ENCODE results near the gene EFCAB5. TPM values are rescaled to one million over a fixed set of nuclear protein-coding genes. Genes with fewer than 3 reads are reported as not detected.
"Not testable (repeated sequence)": the region's sequence is repeated elsewhere in the genome, so short reads cannot be mapped to it uniquely, and the experiment has no call there.

The EFCAB5 gene
- total RNA-seq, 1 donor: 0.52 TPM

- H3K4me3 ChIP-seq (ENCODE audit: low read length): no peak overlapping the region
- no peaks in the 10 kb centered on the region for H3K9me3 ChIP-seq (ENCODE audit: low read depth, low read length)
- H3K4me1 ChIP-seq (ENCODE audit: insufficient read depth, low read length): peaks cover 4% of the 10 kb centered on the region
- no peaks in the 10 kb centered on the region for H3K27me3 ChIP-seq (ENCODE audit: insufficient read depth, low read length)
Measured at GRCh38 chr17:30130121-30130520, 188.7 kb downstream of the EFCAB5 start.

GRCh38 chr17:30132615-30133014 is 191.2 kb downstream of the EFCAB5 start:
- Histone ChIP-seq H3K9me3 (ENCODE audit: low read depth, low read length) (no peaks in the 10 kb centered on the region), H3K4me1 (ENCODE audit: insufficient read depth, low read length) (no peaks in the 10 kb centered on the region), H3K27me3 (ENCODE audit: insufficient read depth, low read length) (no peaks in the 10 kb centered on the region), H3K4me3 (ENCODE audit: low read length) (no peak overlapping the region)

DNA sequence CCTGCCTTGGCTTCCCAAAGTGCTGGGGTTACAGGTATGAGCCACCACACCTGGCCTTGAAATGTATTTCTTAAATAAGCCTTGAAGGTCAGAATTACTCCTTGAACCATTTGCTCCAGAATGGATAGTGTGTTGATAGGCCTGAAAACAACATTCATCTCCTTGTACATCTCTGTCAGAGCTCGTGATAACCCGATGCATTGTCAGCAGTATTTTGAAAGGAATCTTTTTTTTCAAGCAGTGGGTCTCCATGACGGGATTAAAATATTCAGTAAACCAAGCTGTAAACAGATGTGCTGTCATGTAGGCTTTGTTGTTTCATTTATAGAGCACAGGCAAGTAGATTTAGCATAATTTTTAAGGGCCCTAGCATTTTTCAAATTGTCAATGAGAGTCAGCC is 191.8 kb downstream of the EFCAB5 start:
- Histone ChIP-seq H3K4me1 (ENCODE audit: insufficient read depth, low read length) (no peaks in the 10 kb centered on the region), H3K27me3 (ENCODE audit: insufficient read depth, low read length) (no peaks in the 10 kb centered on the region), H3K4me3 (ENCODE audit: low read length) (no peak overlapping the region), H3K9me3 (ENCODE audit: low read depth, low read length) (no peaks in the 10 kb centered on the region)

DNA sequence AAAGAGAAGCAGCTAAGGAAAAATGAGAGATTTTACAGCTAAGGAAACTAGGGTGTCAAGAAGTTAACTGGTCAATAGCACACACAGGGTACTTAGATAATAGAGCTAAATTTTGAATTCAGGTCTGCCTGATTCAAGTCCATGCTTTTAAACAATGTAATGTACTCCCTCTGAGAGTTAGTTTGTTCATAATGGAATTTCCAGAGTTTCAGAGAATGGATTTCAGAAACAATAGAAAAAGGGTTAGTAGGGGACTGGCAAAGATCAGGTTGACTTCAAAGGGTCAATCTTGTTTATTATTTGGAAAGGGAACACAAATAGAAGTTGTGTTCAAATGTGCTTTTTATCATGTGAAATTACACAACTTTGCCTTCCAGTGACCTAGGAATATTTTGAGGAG is 193.1 kb downstream of the EFCAB5 start:
- no peaks in the 10 kb centered on the region for H3K4me1 ChIP-seq (ENCODE audit: insufficient read depth, low read length)
- no peaks in the 10 kb centered on the region for H3K27me3 ChIP-seq (ENCODE audit: insufficient read depth, low read length)
- no peak overlapping the region for H3K4me3 ChIP-seq (ENCODE audit: low read length)
- H3K9me3 ChIP-seq (ENCODE audit: low read depth, low read length): no peaks in the 10 kb centered on the region

GRCh38 chr17:30137158-30137557 is 195.7 kb downstream of the EFCAB5 start:
- H3K27me3 ChIP-seq (ENCODE audit: insufficient read depth, low read length): no peaks in the 10 kb centered on the region
- H3K9me3 ChIP-seq (ENCODE audit: low read depth, low read length): no peaks in the 10 kb centered on the region
- H3K4me3 ChIP-seq (ENCODE audit: low read length): no peak overlapping the region
- H3K4me1 ChIP-seq (ENCODE audit: insufficient read depth, low read length): no peaks in the 10 kb centered on the region

DNA sequence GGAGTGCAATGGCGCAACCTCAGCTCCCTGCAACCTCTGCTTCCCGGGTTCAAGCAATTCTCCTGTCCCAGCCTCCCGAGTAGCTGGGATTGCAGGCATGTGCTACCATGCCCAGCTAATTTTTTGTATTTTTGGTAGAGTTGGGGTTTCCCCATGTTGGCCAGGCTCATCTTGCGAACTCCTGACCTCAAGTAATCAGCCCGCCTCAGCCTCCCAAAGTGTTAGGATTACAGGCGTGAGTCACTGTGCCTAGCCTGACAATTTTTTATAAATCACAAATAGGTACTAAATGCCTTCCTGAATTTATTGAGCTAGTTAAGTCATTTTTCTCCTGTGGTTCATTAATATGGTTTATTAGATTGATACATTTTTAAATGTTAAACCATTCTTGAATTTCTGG is 206.4 kb downstream of the EFCAB5 start:
- H3K4me1 ChIP-seq (ENCODE audit: insufficient read depth, low read length): not testable (repeated sequence)

DNA sequence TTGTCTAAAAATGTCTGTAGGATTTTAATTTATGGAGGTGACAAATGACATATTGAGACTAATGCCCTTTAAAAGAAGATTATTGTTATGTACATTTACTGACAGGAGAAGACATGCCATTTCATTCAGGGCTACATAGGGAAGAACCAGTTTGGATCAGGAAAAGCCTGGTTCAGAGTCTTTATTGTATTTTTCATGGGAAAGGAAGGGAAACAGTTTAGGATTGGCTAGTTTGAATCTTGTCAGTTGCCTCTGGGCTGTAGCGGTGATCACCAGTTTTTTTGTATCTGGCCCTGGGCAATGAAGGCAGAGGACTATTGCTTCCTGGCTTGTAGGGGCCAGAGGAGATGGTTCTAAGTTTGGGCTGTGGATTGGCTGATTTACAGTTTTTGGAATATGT is 206.9 kb downstream of the EFCAB5 start:
- no peaks in the 10 kb centered on the region for H3K9me3 ChIP-seq (ENCODE audit: low read depth, low read length)
- no peaks in the 10 kb centered on the region for H3K27me3 ChIP-seq (ENCODE audit: insufficient read depth, low read length)
- H3K4me1 ChIP-seq (ENCODE audit: insufficient read depth, low read length): no peaks in the 10 kb centered on the region
- no peak overlapping the region for H3K4me3 ChIP-seq (ENCODE audit: low read length)

More for the DNA sequence above, 206.4 kb downstream of the EFCAB5 start:
- not testable (repeated sequence) for H3K9me3 ChIP-seq (ENCODE audit: low read depth, low read length); H3K27me3 ChIP-seq (ENCODE audit: insufficient read depth, low read length); H3K4me3 ChIP-seq (ENCODE audit: low read length)

DNA sequence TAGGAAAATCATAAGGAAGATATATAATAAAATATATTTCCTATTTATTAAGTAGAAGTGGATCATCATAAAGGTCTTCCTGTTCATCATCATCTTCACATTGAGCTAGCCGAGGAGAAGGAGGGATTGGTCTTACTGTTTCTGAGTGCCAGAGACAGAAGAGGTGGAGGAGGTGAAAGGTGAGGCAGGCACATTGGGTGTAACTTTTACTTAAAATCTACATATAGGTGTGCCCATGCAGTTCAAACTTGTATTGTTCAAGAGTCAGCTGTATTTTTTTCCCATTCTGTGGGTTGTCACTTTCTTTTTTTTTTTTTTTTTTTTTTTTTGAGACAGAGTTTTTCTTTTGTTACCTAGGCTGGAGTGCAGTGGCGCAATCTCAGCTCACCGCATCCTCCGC is 210.0 kb downstream of the EFCAB5 start:
- H3K9me3 ChIP-seq (ENCODE audit: low read depth, low read length): no peaks in the 10 kb centered on the region
- H3K4me3 ChIP-seq (ENCODE audit: low read length): no peak overlapping the region
- no peaks in the 10 kb centered on the region for H3K27me3 ChIP-seq (ENCODE audit: insufficient read depth, low read length)
- no peaks in the 10 kb centered on the region for H3K4me1 ChIP-seq (ENCODE audit: insufficient read depth, low read length)

GRCh38 chr17:30153463-30153862 is 212.0 kb downstream of the EFCAB5 start:
- Histone ChIP-seq H3K9me3 (ENCODE audit: low read depth, low read length) (no peaks in the 10 kb centered on the region), H3K27me3 (ENCODE audit: insufficient read depth, low read length) (no peaks in the 10 kb centered on the region), H3K4me3 (ENCODE audit: low read length) (no peak overlapping the region), H3K4me1 (ENCODE audit: insufficient read depth, low read length) (no peaks in the 10 kb centered on the region)

DNA sequence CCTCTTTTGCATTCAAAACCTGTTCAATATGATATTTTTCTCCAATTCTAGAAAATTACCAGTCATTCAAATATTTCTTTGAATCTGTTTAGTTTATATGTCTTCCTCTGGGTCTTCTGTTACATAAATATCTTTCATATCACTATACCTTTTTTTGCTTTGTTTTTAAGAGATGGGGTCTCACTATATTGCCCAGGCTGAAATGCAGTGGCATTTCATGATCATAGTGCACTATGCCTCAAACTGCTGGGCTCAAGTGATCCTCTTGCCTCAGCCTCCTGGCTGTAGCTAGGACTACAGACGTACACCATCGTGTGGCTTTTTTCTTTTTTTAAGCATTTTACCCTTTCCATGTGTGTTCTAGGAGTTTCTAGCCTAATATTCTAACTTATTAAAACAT is 214.0 kb downstream of the EFCAB5 start:
- Histone ChIP-seq H3K4me1 (ENCODE audit: insufficient read depth, low read length) (no peaks in the 10 kb centered on the region), H3K9me3 (ENCODE audit: low read depth, low read length) (peaks cover 4% of the 10 kb centered on the region), H3K4me3 (ENCODE audit: low read length) (no peak overlapping the region), H3K27me3 (ENCODE audit: insufficient read depth, low read length) (no peaks in the 10 kb centered on the region)

Other genes starting within 250 kb of the EFCAB5 start
- 77.5 TPM for gene SSH2, start 11.4 kb upstream of the EFCAB5 start, total RNA-seq
- gene NSRP1, start 175.2 kb downstream of the EFCAB5 start, total RNA-seq: 13.1 TPM